HAP-1 (cell line): ENCODE data around the gene FAM161A.
"Not testable (repeated sequence)": the region's sequence is repeated elsewhere in the genome, so short reads cannot be mapped to it uniquely, and the experiment has no call there.

Experiments
- DNase-seq, 2 experiments: peaks; one replicate each; pipeline ENCODE4 v3.0.0-alpha.2; 2016 to 2020; ENCODE audit warnings: low spot score in 2 of 2
- H3K27me3 ChIP-seq: fragments of 250-450 bp; sonication (Bioruptor Pico); 2 replicates; pipeline ENCODE4 v1.5.1; 2020; ENCODE audit warnings: low read depth, mild to moderate bottlenecking, moderate library complexity
- H3K36me3 ChIP-seq: fragments of 250-450 bp; sonication (Bioruptor Pico); replicated peaks from 2 replicates; pipeline ENCODE4 v1.5.1; 2020; ENCODE audit warnings: mild to moderate bottlenecking
- H3K4me1 ChIP-seq: fragments of 250-450 bp; sonication (Bioruptor Pico); 2 replicates; pipeline ENCODE4 v1.5.1; 2020; ENCODE audit warnings: mild to moderate bottlenecking
- H3K4me3 ChIP-seq: fragments of 250-450 bp; sonication (Bioruptor Pico); 2 replicates; pipeline ENCODE4 v1.5.1; 2020; ENCODE audit warnings: mild to moderate bottlenecking, moderate library complexity
- H3K9me3 ChIP-seq: fragments of 250-450 bp; sonication (Bioruptor Pico); 2 replicates; pipeline ENCODE4 v1.5.1; 2020; ENCODE audit warnings: mild to moderate bottlenecking, moderate library complexity
- in situ Hi-C: fragments of 300-500 bp; cut with MboI; formaldehyde crosslinking; loops from 3 replicates; pipeline ENCODE4 v1.14.3; 2020; ENCODE audit warnings: low sequenced_read_pairs, inconsistent platforms, mixed read lengths

FAM161A gene, protein sequence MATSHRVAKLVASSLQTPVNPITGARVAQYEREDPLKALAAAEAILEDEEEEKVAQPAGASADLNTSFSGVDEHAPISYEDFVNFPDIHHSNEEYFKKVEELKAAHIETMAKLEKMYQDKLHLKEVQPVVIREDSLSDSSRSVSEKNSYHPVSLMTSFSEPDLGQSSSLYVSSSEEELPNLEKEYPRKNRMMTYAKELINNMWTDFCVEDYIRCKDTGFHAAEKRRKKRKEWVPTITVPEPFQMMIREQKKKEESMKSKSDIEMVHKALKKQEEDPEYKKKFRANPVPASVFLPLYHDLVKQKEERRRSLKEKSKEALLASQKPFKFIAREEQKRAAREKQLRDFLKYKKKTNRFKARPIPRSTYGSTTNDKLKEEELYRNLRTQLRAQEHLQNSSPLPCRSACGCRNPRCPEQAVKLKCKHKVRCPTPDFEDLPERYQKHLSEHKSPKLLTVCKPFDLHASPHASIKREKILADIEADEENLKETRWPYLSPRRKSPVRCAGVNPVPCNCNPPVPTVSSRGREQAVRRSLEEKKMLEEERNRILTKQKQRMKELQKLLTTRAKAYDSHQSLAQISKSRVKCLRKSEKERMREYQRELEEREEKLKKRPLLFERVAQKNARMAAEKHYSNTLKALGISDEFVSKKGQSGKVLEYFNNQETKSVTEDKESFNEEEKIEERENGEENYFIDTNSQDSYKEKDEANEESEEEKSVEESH

DNA sequence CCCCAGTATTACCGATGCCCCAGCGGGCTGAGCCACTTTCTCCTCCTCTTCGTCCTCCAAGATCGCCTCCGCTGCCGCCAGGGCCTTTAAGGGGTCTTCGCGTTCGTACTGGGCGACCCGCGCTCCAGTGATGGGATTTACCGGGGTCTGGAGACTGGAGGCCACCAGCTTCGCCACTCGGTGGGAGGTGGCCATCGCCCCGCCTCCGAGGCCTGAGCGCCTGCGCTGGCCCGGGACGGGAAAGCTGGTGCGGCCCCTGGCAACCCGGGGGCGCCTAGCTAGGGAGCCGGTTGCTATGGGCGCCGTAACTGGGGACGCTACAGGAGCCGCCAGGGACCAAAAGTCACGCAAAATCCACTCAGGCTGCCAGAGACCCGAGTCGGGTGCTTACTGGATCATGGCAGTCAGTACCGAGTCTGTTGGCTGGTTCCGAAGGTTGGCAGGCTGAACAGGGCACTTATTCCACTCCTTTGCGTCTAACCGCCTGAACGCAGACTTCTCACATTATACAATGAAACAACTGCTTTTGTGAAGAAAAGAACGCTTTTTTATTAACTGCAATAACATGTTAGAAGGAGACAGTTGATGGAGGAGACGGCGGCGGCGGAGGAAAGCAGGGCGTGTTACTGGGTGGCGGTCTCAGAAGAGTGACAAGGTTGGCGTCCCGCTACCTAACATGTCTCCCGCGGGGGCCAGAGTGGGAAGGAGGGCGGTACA lies at the start of gene FAM161A:
Gene FAM161A (minus strand): TSS at position 214 of the 717 bp plus-strand sequence. CDS start 19 bp downstream, at position 195.
- Histone ChIP-seq H3K9me3 (no peaks in the 10 kb centered on the region; the same call in 1 of the 2 replicates), H3K36me3 (no peaks in the 10 kb centered on the region), H3K4me1 (peaks cover 11% of the 10 kb centered on the region), H3K4me3 (peak within 1 kb of the TSS; percentile 84), H3K27me3 (no peaks in the 10 kb centered on the region)
- peak; percentile 84 to 89 for DNase-seq
- in situ Hi-C loops: no loop called here

DNA sequence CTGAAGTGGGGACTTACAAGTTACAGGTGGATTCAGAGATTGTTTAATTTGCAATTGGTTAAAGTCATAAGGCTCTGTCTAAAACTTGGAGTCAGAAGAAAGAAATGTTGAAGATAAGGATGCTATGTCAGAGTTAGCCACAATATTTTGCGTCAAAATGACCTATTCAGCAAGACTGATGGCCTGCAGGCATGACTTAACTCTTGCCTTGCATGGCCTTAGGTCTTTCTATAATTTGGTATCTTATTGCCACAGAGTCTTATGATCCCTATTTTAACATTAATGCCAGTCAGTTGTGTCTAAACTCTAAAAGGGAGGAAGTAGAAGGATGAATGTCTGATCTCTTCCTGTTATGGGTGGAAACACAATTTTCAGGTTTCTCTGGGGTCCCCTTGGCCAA lies 46.4 kb upstream of the FAM161A start:
- in situ Hi-C loops: loop anchor here (25.0 kb wide), 1 partner anchor 862 kb away; no protein-coding TSS in a partner anchor
- H3K9me3 ChIP-seq: no peaks in the 10 kb centered on the region
- no peak for DNase-seq

DNA sequence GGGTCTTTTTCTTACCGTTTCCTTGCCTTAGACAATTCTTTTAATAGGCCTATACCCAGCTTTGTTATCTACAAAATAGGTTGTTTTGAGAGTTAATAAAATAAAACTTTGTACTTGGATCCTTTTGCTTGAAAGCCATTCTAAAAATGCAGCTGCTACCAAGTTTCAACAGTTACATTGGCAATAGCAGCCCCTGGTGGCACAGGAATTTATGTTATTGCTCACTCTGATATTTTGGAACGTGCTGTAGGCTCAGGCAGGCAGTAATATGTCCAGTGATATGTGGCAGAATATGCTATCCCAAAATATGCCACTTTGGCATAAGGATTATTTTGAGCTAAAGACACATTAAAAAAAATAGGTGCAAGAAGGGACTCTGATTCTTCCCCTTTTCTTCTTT lies 45.0 kb upstream of the FAM161A start:
- no peak for DNase-seq
- in situ Hi-C loops: no loop called here
- Histone ChIP-seq H3K9me3 (no peaks in the 10 kb centered on the region), H3K4me1 (no peaks in the 10 kb centered on the region), H3K4me3 (no peak overlapping the region), H3K27me3 (no peaks in the 10 kb centered on the region), H3K36me3 (no peaks in the 10 kb centered on the region)

More for the DNA sequence above, 46.4 kb upstream of the FAM161A start:
- Histone ChIP-seq H3K27me3 (no peaks in the 10 kb centered on the region), H3K4me3 (no peak overlapping the region), H3K4me1 (peaks cover 3% of the 10 kb centered on the region), H3K36me3 (no peaks in the 10 kb centered on the region)

DNA sequence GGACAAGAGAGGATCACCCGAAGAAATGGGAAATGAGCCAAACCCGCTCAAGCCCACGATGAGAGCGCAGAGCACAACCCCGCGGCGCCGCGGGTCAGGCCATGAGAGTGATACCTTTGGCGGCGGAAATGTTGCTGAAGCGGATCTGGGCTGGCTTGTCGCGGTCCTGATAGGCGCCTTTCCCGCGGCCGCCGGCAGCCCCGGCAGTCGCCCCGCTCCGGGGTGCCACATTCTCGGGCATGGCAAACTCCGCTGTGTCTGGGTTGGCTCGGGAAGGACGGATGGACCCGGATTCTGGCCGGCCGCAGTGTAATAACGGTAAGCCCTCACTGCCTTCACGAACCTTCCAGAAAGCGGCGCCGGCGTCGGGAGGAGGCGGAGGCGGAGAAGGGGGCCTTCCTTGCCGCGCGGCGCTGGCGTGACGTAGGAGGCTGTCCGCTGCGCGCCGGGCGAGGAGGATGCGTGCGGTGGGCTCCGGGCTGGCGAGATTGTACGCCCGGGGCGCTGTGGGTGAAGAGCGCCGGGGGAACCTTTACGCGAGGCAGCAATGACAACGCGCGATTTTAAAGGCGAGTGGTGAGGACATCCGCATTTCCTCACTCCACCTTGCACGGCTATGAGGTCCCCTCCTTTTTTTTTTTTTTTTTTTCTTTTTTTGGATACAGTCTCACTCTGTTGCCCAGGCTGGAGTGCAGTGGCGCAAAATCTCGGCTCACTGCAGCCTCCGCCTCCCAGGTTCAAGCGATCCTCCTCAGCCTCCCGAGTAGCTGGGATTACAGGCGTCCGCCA lies 34.6 kb upstream of the FAM161A start, which contains the start of gene CCT4:
Gene CCT4 (minus strand): TSS at position 390 of the 789 bp plus-strand sequence. CDS start 149 bp downstream, at position 241.
- peak; percentile 72 to 90 for DNase-seq
- Histone ChIP-seq H3K27me3 (no peaks in the 10 kb centered on the region), H3K4me3 (peak within 1 kb of the TSS; percentile 96), H3K9me3 (no peaks in the 10 kb centered on the region), H3K36me3 (peaks cover 39% of the 10 kb centered on the region), H3K4me1 (peaks cover 7% of the 10 kb centered on the region)
- in situ Hi-C loops: no loop called here

DNA sequence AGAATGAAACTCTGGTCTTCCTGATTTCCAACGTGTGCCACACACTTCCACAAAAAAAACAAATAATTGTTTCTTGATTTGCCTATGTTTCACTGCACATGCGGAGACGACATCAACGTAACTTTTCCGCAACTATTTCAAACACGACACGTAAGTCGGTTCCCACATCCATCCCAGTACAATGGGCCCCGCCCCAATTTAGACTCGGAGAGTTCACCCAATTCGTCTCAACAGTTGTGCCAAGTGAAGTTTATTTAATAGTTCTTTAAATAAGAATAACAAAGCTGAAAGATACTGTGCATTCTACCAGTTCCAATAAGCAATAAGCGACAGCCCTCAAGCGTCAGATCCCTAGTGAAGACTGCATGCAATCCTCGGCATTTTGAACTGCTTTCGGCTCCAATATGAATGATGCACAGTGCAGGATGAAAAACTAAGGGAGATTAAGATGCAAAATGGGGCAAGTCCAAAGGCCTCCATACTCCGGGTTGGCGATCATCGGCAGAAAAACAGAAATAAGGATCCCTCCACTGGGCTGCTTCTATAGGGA lies 33.9 kb upstream of the FAM161A start:
- H3K4me1 ChIP-seq: peaks cover 7% of the 10 kb centered on the region
- H3K27me3 ChIP-seq: no peaks in the 10 kb centered on the region
- H3K36me3 ChIP-seq: peaks cover 45% of the 10 kb centered on the region
- DNase-seq: peak in 1 of 2 experiments; percentile 36
- no peaks in the 10 kb centered on the region for H3K9me3 ChIP-seq
- in situ Hi-C loops: no loop called here
- H3K4me3 ChIP-seq: peak overlapping the region; percentile 96

DNA sequence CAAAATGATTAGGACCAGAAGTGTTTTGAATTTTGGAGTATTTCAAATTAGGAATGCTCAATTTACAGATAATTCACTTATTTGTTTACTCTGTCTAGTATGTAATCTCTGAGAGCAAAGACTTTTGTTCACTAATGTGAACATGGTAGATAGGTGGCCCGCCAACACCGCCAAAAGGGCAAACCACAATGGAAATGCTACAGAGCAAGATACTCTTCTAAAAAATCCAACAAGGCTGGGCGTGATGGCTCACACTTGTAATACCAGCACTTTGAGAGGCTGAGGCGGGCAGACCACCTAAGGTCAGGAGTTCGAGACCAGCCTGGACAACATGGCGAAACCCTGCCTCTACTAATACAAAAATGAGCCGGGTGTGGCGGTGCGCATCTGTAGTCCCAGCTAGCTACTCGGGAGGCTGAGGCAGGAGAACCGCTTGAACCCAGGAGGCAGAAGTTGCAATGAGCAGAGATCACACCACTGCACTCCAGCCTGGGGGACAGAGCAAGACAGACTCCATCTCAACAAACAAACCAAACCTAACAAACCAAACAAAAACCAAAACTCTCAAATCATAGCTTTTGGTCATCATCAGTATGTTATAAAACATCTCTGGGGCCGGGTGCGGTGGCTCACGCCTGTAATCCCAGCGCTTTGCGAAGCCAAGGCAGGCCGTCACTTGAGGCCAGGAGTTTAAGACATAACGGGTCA lies 32.2 kb upstream of the FAM161A start:
- in situ Hi-C loops: no loop called here
- no peaks in the 10 kb centered on the region for H3K27me3 ChIP-seq
- no peak for DNase-seq
- H3K4me3 ChIP-seq: peak overlapping the region; percentile 96
- H3K9me3 ChIP-seq: no peaks in the 10 kb centered on the region
- peaks cover 60% of the 10 kb centered on the region for H3K36me3 ChIP-seq
- peaks cover 7% of the 10 kb centered on the region for H3K4me1 ChIP-seq

DNA sequence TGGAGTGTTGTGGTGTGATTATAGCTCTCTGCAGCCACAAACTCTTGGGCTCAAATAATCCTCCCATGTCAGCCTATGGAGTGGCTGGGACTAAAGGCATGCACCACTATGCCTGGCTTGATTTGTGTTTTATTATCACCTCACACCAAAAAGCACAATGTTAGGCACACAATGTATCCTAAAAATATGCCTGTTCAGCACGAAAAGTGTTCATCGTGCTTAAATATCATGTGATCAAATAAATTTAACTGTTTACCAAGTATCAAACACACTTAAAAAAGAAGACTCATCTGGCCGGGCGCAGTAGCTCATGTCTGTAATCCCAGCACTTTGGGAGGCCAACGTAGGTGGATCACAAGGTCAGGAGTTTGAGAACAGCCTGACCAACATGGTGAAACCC lies 29.0 kb upstream of the FAM161A start:
- H3K36me3 ChIP-seq: peaks cover 90% of the 10 kb centered on the region
- in situ Hi-C loops: no loop called here
- no peak for DNase-seq

DNA sequence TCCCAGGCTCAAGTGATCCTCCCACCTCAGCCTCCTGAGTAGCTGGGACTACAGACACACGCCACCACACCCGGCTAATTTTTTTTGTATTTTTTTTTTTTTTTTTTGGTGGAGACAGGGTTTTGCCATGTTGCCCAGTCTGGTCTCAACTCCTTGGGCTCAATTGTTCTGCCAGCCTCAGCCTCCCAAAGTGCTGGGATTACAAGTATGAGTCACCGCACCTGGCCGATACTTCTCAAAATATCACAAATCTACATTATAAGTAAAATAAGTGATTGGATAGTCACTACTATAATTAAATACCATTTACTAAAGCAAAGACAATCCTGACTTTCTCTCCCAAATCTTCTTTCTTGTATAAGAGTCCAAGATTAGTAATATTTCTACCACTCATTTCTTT lies 25.5 kb upstream of the FAM161A start:
- DNase-seq, H3K27me3 ChIP-seq, H3K4me3 ChIP-seq, H3K9me3 ChIP-seq, in situ Hi-C loops, H3K4me1 ChIP-seq: not testable (repeated sequence)
- peaks cover 93% of the 10 kb centered on the region for H3K36me3 ChIP-seq

More for the DNA sequence above, 29.0 kb upstream of the FAM161A start:
- Histone ChIP-seq H3K4me1 (peaks cover 7% of the 10 kb centered on the region), H3K9me3 (no peaks in the 10 kb centered on the region), H3K4me3 (no peak overlapping the region), H3K27me3 (no peaks in the 10 kb centered on the region)

DNA sequence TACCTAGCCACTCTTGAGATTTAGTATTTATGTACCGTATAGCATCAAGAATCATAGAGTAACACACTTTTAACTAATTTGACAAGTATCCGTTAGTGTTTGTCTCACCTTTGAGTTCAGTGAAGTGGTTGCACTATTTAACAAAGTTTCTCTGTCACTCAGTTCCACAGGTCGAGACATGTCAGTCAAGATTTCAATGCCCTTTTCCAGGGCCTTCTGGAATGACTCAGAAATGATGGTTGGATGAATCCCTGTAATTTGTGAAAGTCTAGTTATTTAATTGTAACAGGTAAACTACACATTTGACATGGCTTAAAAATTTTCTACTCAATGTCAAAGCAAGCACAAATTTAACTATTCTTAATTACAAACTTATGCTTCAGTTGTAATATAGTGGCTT lies 24.9 kb upstream of the FAM161A start:
- H3K4me3 ChIP-seq: no peak overlapping the region
- in situ Hi-C loops: no loop called here
- H3K4me1 ChIP-seq: no peaks in the 10 kb centered on the region
- H3K36me3 ChIP-seq: peaks cover 93% of the 10 kb centered on the region
- DNase-seq: no peak
- H3K9me3 ChIP-seq: no peaks in the 10 kb centered on the region
- H3K27me3 ChIP-seq: no peaks in the 10 kb centered on the region

DNA sequence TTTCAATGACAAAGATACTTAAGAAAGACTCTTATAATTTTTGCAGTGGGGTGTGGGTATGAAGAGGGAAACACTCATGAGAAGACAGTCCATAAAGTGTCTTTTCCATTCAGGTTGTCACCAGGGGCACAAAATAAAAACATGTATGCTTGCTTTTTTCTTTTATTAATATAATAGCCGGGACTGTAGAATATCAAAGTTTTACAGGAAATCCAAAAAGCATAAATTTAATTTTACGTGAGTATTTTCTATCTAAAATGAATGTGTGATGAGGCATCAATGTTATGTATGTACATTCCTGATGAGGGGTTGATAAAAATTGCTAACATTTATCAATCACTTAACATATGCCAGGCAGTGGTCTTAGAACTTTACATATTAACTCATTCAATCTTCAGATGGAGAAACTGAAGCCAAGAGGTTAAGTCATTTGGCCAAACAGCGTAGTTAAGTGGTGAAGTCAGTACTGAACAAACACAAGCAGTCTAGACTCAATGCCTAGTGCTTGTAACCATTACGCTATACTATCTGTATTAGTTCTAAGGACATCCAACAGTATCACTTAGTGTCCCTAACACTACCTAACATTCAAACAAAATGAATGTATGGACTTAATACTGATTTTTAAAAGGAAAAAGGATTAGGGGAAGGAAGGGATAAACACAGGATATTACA lies 23.8 kb upstream of the FAM161A start:
- no peaks in the 10 kb centered on the region for H3K27me3 ChIP-seq
- no peak for DNase-seq
- no peak overlapping the region for H3K4me3 ChIP-seq
- no peaks in the 10 kb centered on the region for H3K4me1 ChIP-seq
- in situ Hi-C loops: no loop called here
- H3K9me3 ChIP-seq: no peaks in the 10 kb centered on the region
- peaks cover 93% of the 10 kb centered on the region for H3K36me3 ChIP-seq

DNA sequence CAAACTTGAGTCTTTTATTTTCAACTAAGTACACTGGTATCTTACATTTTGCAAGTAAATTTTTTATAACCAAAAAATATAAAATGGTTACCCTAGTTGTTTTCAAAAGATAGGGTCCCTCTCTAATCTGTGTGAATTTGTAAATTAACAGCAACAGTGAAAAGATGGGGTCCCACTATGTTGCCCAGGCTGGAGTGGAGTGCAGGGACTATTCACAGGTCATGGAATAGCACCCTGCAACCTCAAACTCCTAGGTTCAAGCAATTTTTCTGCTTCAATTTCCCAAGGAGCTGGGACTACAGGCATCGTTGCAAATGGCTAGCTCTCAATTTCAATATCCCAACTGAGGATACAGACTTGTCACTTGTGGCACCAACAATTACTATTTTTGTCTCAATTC lies 22.5 kb upstream of the FAM161A start:
- Histone ChIP-seq H3K27me3 (no peaks in the 10 kb centered on the region), H3K4me3 (no peak overlapping the region), H3K4me1 (no peaks in the 10 kb centered on the region), H3K36me3 (peaks cover 94% of the 10 kb centered on the region), H3K9me3 (no peaks in the 10 kb centered on the region)
- in situ Hi-C loops: no loop called here
- no peak for DNase-seq
